HepG2 (cell line): Measurements from ENCODE around the gene ITPR1. TPM values are rescaled to one million over a fixed set of nuclear protein-coding genes. Genes with fewer than 3 reads are reported as not detected.

Experiments used
- ATAC-seq: fragments of 200-7000 bp; cut with Tn5 transposase; 3 replicates; pipeline ENCODE4 v1.9.1; 2020; ENCODE audit warnings: mild to moderate bottlenecking, moderate library complexity
- BruUV-seq: library from RNA; stranded (reverse); fragments of 400-500 nt; replicated peaks from 2 replicates; lab custom pipeline; 2021; lab: Mats Ljungman, UMichigan
- CTCF ChIA-PET: fragments of 300-600 bp; formaldehyde crosslinking; extraction: SDS; loops from one replicate; lab custom pipeline; 2021; ENCODE audit warnings: low total read pairs, inconsistent platforms, low intra/inter-chr PET ratio; lab: Yijun Ruan, JAX
- POLR2A ChIA-PET: fragments of 350-600 bp; sonication (Branson Sonifier 250); formaldehyde crosslinking; loops from one replicate; lab custom pipeline; 2020; ENCODE audit warnings: antibody characterized with exemption, inconsistent platforms; lab: Yijun Ruan, JAX
- DNase-seq: peaks from one replicate; pipeline ENCODE4 v3.0.0-alpha.2; 2015; ENCODE audit warnings: low spot score
- FAIRE-seq: peaks from 3 replicates; lab custom pipeline; 2011; peaks lifted over from hg19 to GRCh38; lab: Jason Lieb, UNC
- H2AFZ ChIP-seq: one replicate; pipeline ENCODE4 v1.6.1; 2011; ENCODE audit warnings: low read length, inconsistent platforms
- H3K27ac ChIP-seq: fragments of 300-600 bp; 3 replicates; pipeline ENCODE4 v1.8.0; 2011; ENCODE audit warnings: mixed run types, mild to moderate bottlenecking, mixed read lengths, low read length, inconsistent platforms; ENCODE audit not compliant: insufficient read depth; ENCODE audit errors: extremely low read length
- H3K27me3 ChIP-seq, 2 experiments: fragments of 200-600 bp in 1 of 2; 2 replicates in 1 of 2; 3 replicates in 1 of 2; pipeline versions ENCODE4 v1.6.0 to v1.8.0; 2011; ENCODE audit warnings: low read length in 2 of 2, mild to moderate bottlenecking in 2 of 2, moderate library complexity in 2 of 2, inconsistent platforms in 1 of 2; ENCODE audit not compliant: insufficient read depth in 2 of 2, control insufficient read depth in 1 of 2
- H3K36me3 ChIP-seq, 2 experiments: fragments of 200-600 bp in 1 of 2; replicated peaks in 1 of 2; 2 replicates in 1 of 2; 3 replicates in 1 of 2; pipeline versions ENCODE4 v1.5.1 to v1.8.0; 2011; ENCODE audit warnings: low read length in 2 of 2, inconsistent platforms in 1 of 2; ENCODE audit not compliant: insufficient read depth in 2 of 2, control insufficient read depth in 1 of 2
- H3K4me1 ChIP-seq: 2 replicates; pipeline ENCODE4 v1.5.1; 2012; ENCODE audit warnings: low read length, inconsistent platforms; ENCODE audit not compliant: insufficient read depth
- H3K4me2 ChIP-seq: 2 replicates; pipeline ENCODE4 v1.6.0; 2011; ENCODE audit warnings: low read depth, low read length, inconsistent platforms
- H3K4me3 ChIP-seq, 3 experiments: fragments of 200-600 bp in 1 of 3; sonication (generic), shearing (Covaris generic) in 1 of 3; replicated peaks in 1 of 3; 2 replicates each; pipeline ENCODE4 v1.5.1; 2011 to 2016; ENCODE audit warnings: low read length in 3 of 3, inconsistent platforms in 2 of 3, low read depth in 2 of 3, mild to moderate bottlenecking in 2 of 3, control low read depth in 1 of 3, mixed read lengths in 1 of 3; ENCODE audit not compliant: insufficient read depth in 1 of 3
- H3K79me2 ChIP-seq: one replicate; pipeline ENCODE4 v1.6.1; 2011; ENCODE audit warnings: low read length, inconsistent platforms; ENCODE audit not compliant: insufficient read depth
- H3K9ac ChIP-seq: 2 replicates; pipeline ENCODE4 v1.6.0; 2011; ENCODE audit warnings: mild to moderate bottlenecking, low read depth, low read length, inconsistent platforms; ENCODE audit not compliant: insufficient read depth
- H3K9me3 ChIP-seq: 2 replicates; pipeline ENCODE4 v1.5.1; 2012; ENCODE audit warnings: mild to moderate bottlenecking, low read length
- H4K20me1 ChIP-seq: 2 replicates; pipeline ENCODE4 v1.6.0; 2011; ENCODE audit warnings: inconsistent platforms, mild to moderate bottlenecking, low read length, moderate library complexity; ENCODE audit not compliant: insufficient read depth
- AHDC1 ChIP-seq: sonication (generic); formaldehyde crosslinking; IDR thresholded peaks from 2 replicates; pipeline ENCODE4 v1.5.1; 2020; ENCODE audit warnings: mild to moderate bottlenecking, missing genetic modification reagents, borderline replicate concordance
- DNMT3B ChIP-seq: conservative IDR thresholded peaks from 2 replicates; pipeline ENCODE4 v1.6.1; 2016; ENCODE audit warnings: missing biosample characterization, control low read depth
- ETV6 ChIP-seq: sonication (generic); formaldehyde crosslinking; conservative IDR thresholded peaks from 2 replicates; pipeline ENCODE4 v1.4.0; 2020; ENCODE audit warnings: missing genetic modification reagents
- HNRNPLL ChIP-seq: fragments of 200-400 bp; formaldehyde crosslinking; IDR thresholded peaks from 2 replicates; pipeline ENCODE4 v1.6.1; 2017; ENCODE audit warnings: mild to moderate bottlenecking, low read depth, low read length; ENCODE audit not compliant: poor library complexity, severe bottlenecking
- MIXL1 ChIP-seq: IDR thresholded peaks from 2 replicates; pipeline ENCODE4 v1.6.1; 2016
- RBM22 ChIP-seq: fragments of 200-400 bp; formaldehyde crosslinking; optimal IDR thresholded peaks from 2 replicates; pipeline ENCODE3; 2017; ENCODE audit warnings: mild to moderate bottlenecking, low read length, moderate library complexity
- ZFP1 ChIP-seq: IDR thresholded peaks from 2 replicates; pipeline ENCODE4 v1.6.1; 2016
- ZFX ChIP-seq: sonication (generic); formaldehyde crosslinking; IDR thresholded peaks from 2 replicates; pipeline ENCODE4 v1.4.0; 2020; ENCODE audit warnings: mild to moderate bottlenecking, low read depth, missing genetic modification reagents, moderate library complexity
- ZNF234 ChIP-seq: sonication (generic); formaldehyde crosslinking; conservative IDR thresholded peaks from 2 replicates; pipeline ENCODE4 v1.5.1; 2020; ENCODE audit warnings: mild to moderate bottlenecking, missing genetic modification reagents
- ZNF343 ChIP-seq: sonication (generic); formaldehyde crosslinking; IDR thresholded peaks from 2 replicates; pipeline ENCODE4 v1.4.0; 2020; ENCODE audit warnings: mild to moderate bottlenecking, missing genetic modification reagents
- ZNF382 ChIP-seq: sonication (generic); formaldehyde crosslinking; IDR thresholded peaks from 2 replicates; pipeline ENCODE4 v1.5.0; 2020; ENCODE audit warnings: missing genetic modification reagents, mild to moderate bottlenecking, borderline replicate concordance
- WGBS: methylation state at CpG from one replicate; pipeline ENCODE4 v1.1.6; 2017; ENCODE audit warnings: low lambda C conversion rate; 5-methylcytosine and 5-hydroxymethylcytosine counted together
- in situ Hi-C: cut with HindIII; loops from 2 replicates; pipeline ENCODE4 v1.10.0; 2017; ENCODE audit warnings: low pct_unique_long_range_greater_than_20kb; ENCODE audit not compliant: extremely low pct_ligation_motif_present
- intact Hi-C: fragments of 100-400 bp; cut with micrococcal nuclease; formaldehyde crosslinking; loops from one replicate; pipeline ENCODE4 v1.10.0; 2022; ENCODE audit not compliant: unreplicated experiment
- polyA plus RNA-seq, 8 experiments: library from polyadenylated mRNA; depleted of rRNA in 3 of 8; stranded (reverse) in 7 of 8; unstranded in 1 of 8; fragments of >200 nt; fragmentation: Illumina TruSeq in 4 of 8; extraction: Trizol in 4 of 8; gene quantifications; 2 replicates each; pipeline versions ENCODE4 v1.2.1 to v1.2.3, GENCODE V29; 2011 to 2016; ENCODE audit warnings: low read depth in 4 of 8, missing spikeins in 1 of 8, mixed read lengths in 1 of 8; ENCODE audit not compliant: insufficient read depth in 1 of 8
- total RNA-seq, 5 experiments: library from RNA; depleted of rRNA; stranded (reverse); fragments of >200 nt; fragmentation: Illumina TruSeq; extraction: Trizol; gene quantifications; 2 replicates each; pipeline ENCODE4 v1.2.3, GENCODE V29; 2016; ENCODE audit warnings: low read depth in 1 of 5
- TF ChIP-seq, protein P1 (sequence below): sonication (generic); formaldehyde crosslinking; IDR thresholded peaks from 2 replicates; pipeline ENCODE4 v1.4.0; 2020; ENCODE audit warnings: mild to moderate bottlenecking, missing genetic modification reagents
- TF ChIP-seq, protein P2 (sequence below): sonication (generic); formaldehyde crosslinking; IDR thresholded peaks from 2 replicates; pipeline ENCODE4 v1.4.0; 2020; ENCODE audit warnings: missing genetic modification reagents, low read depth, mild to moderate bottlenecking, borderline replicate concordance

The ITPR1 gene
- total and polyA plus RNA-seq, 2 of the 13 experiments (the other 11 are each of a cell fraction or from before 2014, with no cell fraction given), result 10.0 to 11.4 TPM

GRCh38 chr3:4846543-4846942, 353.4 kb downstream of the ITPR1 start:
- in situ Hi-C loops, result no loop called here
- TF ChIP-seq, protein P1, sequence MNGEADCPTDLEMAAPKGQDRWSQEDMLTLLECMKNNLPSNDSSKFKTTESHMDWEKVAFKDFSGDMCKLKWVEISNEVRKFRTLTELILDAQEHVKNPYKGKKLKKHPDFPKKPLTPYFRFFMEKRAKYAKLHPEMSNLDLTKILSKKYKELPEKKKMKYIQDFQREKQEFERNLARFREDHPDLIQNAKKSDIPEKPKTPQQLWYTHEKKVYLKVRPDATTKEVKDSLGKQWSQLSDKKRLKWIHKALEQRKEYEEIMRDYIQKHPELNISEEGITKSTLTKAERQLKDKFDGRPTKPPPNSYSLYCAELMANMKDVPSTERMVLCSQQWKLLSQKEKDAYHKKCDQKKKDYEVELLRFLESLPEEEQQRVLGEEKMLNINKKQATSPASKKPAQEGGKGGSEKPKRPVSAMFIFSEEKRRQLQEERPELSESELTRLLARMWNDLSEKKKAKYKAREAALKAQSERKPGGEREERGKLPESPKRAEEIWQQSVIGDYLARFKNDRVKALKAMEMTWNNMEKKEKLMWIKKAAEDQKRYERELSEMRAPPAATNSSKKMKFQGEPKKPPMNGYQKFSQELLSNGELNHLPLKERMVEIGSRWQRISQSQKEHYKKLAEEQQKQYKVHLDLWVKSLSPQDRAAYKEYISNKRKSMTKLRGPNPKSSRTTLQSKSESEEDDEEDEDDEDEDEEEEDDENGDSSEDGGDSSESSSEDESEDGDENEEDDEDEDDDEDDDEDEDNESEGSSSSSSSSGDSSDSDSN (CRISPR knock-in tag), result no peak
- TF ChIP-seq ZFP1 (CRISPR knock-in tag), result no peak
- no peak for TF ChIP-seq DNMT3B
- no peak for TF ChIP-seq ZFX (CRISPR knock-in tag)
- TF ChIP-seq, protein P2, sequence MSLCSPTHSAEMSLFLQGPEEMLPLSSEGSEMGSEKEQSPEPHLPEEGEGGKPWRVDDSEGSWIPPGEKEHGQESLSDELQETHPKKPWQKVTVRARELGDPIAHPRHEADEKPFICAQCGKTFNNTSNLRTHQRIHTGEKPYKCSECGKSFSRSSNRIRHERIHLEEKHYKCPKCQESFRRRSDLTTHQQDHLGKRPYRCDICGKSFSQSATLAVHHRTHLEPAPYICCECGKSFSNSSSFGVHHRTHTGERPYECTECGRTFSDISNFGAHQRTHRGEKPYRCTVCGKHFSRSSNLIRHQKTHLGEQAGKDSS (CRISPR knock-in tag), result no peak
- TF ChIP-seq AHDC1 (CRISPR knock-in tag), result no peak
- TF ChIP-seq ZNF343 (CRISPR knock-in tag), result no peak
- no peak for TF ChIP-seq ETV6
- TF ChIP-seq ZNF234 (CRISPR knock-in tag), result no peak
- no peak for TF ChIP-seq RBM22
- no peak for TF ChIP-seq HNRNPLL
- TF ChIP-seq ZNF382 (CRISPR knock-in tag), result no peak
- TF ChIP-seq MIXL1 (CRISPR knock-in tag), result no peak
- no TSS peak for BruUV-seq
- H3K9ac ChIP-seq, result no peak overlapping the region
- WGBS, result 99% methylated on average over 4 of the region's 4 CpGs
- H3K4me1 ChIP-seq, result no peaks in the 10 kb centered on the region
- H3K79me2 ChIP-seq, result no peaks in the 10 kb centered on the region
- H2AFZ ChIP-seq, result no peak overlapping the region
- POLR2A ChIA-PET, result no interaction called here
- DNase-seq, result no peak
- intact Hi-C loops, result no loop called here
- FAIRE-seq, result no peak
- H3K4me2 ChIP-seq, result no peak overlapping the region
- no peaks in the 10 kb centered on the region for H3K36me3 ChIP-seq
- no peak overlapping the region for H3K27ac ChIP-seq
- H3K27me3 ChIP-seq, result no peaks in the 10 kb centered on the region
- CTCF ChIA-PET, result no interaction called here
- no peak overlapping the region for H3K4me3 ChIP-seq
- no peak for ATAC-seq
- H4K20me1 ChIP-seq, result no peaks in the 10 kb centered on the region
- H3K9me3 ChIP-seq, result no peaks in the 10 kb centered on the region
